Activated T-cell treated with anti-CD3 and anti-CD28 coated beads, Interleukin-2, amount 50 U/mL, for 24 hours (primary cell): ENCODE results near the gene CXCR6.

ENCODE experiments used
- DNase-seq: peaks from one replicate; pipeline ENCODE4 v3.0.0-alpha.2; 2020
- H3K27ac Mint-ChIP-seq: 2 replicates; pipeline ENCODE4 v1.8.0; 2020; ENCODE audit warnings: mild to moderate bottlenecking, mixed read lengths
- H3K27me3 Mint-ChIP-seq: 2 replicates; pipeline ENCODE4 v1.8.0; 2020; ENCODE audit warnings: mixed read lengths
- H3K36me3 Mint-ChIP-seq: 2 replicates; pipeline ENCODE4 v1.8.0; 2020; ENCODE audit warnings: low read depth, mixed read lengths
- H3K4me1 Mint-ChIP-seq: 2 replicates; pipeline ENCODE4 v1.8.0; 2020; ENCODE audit warnings: low read depth, mixed read lengths
- H3K4me3 Mint-ChIP-seq: 2 replicates; pipeline ENCODE4 v1.8.0; 2020; ENCODE audit warnings: mild to moderate bottlenecking, moderate library complexity, mixed read lengths
- H3K9me3 Mint-ChIP-seq: 2 replicates; pipeline ENCODE4 v1.8.0; 2020; ENCODE audit warnings: mixed read lengths

CXCR6 gene

GRCh38 chr3:45964139-45964538, 20.9 kb downstream of the CXCR6 start:
- Mint-ChIP-seq H3K9me3 (no peaks in the 10 kb centered on the region), H3K4me3 (peak overlapping the region; percentile 28), H3K4me1 (peaks cover 75% of the 10 kb centered on the region), H3K27ac (peak overlapping the region; percentile 80), H3K36me3 (peaks cover 100% of the 10 kb centered on the region), H3K27me3 (no peaks in the 10 kb centered on the region)
- peak; percentile 59 for DNase-seq

- Mint-ChIP-seq H3K27ac (peak overlapping the region; percentile 72), H3K27me3 (no peaks in the 10 kb centered on the region), H3K4me1 (peaks cover 83% of the 10 kb centered on the region), H3K9me3 (no peaks in the 10 kb centered on the region), H3K36me3 (peaks cover 100% of the 10 kb centered on the region), H3K4me3 (peak overlapping the region; percentile 20)
- DNase-seq = no peak
These were observed 22.0 kb downstream of the CXCR6 start for GRCh38 chr3:45965253-45965652.

GRCh38 chr3:45965653-45966052, 22.4 kb downstream of the CXCR6 start:
- no peaks in the 10 kb centered on the region for H3K9me3 Mint-ChIP-seq
- peaks cover 100% of the 10 kb centered on the region for H3K36me3 Mint-ChIP-seq
- H3K27me3 Mint-ChIP-seq = no peaks in the 10 kb centered on the region
- no peak overlapping the region for H3K4me3 Mint-ChIP-seq
- peaks cover 83% of the 10 kb centered on the region for H3K4me1 Mint-ChIP-seq
- peak overlapping the region; percentile 72 for H3K27ac Mint-ChIP-seq
- DNase-seq = no peak

- Mint-ChIP-seq H3K4me3 (no peak overlapping the region), H3K9me3 (no peaks in the 10 kb centered on the region), H3K36me3 (peaks cover 97% of the 10 kb centered on the region), H3K27ac (no peak overlapping the region), H3K27me3 (no peaks in the 10 kb centered on the region), H3K4me1 (peaks cover 80% of the 10 kb centered on the region)
- no peak for DNase-seq
These were observed 23.1 kb downstream of the CXCR6 start for GRCh38 chr3:45966371-45966791.

- H3K9me3 Mint-ChIP-seq = no peaks in the 10 kb centered on the region
- DNase-seq = no peak
- peaks cover 80% of the 10 kb centered on the region for H3K4me1 Mint-ChIP-seq
- peaks cover 97% of the 10 kb centered on the region for H3K36me3 Mint-ChIP-seq
- H3K27ac Mint-ChIP-seq = no peak overlapping the region
- no peaks in the 10 kb centered on the region for H3K27me3 Mint-ChIP-seq
- no peak overlapping the region for H3K4me3 Mint-ChIP-seq
These were observed 23.8 kb downstream of the CXCR6 start for GRCh38 chr3:45966950-45967640.

- no peak overlapping the region for H3K4me3 Mint-ChIP-seq
- H3K9me3 Mint-ChIP-seq = no peaks in the 10 kb centered on the region
- no peak overlapping the region for H3K27ac Mint-ChIP-seq
- DNase-seq = no peak
- H3K27me3 Mint-ChIP-seq = no peaks in the 10 kb centered on the region
- peaks cover 95% of the 10 kb centered on the region for H3K36me3 Mint-ChIP-seq
- H3K4me1 Mint-ChIP-seq = peaks cover 78% of the 10 kb centered on the region
These were observed 24.5 kb downstream of the CXCR6 start for GRCh38 chr3:45967724-45968123.

GRCh38 chr3:45968149-45968548, 24.9 kb downstream of the CXCR6 start:
- Mint-ChIP-seq H3K4me1 (peaks cover 78% of the 10 kb centered on the region), H3K9me3 (no peaks in the 10 kb centered on the region), H3K27ac (no peak overlapping the region), H3K27me3 (no peaks in the 10 kb centered on the region), H3K36me3 (peaks cover 95% of the 10 kb centered on the region), H3K4me3 (no peak overlapping the region)
- no peak for DNase-seq

- Mint-ChIP-seq H3K4me1 (peaks cover 78% of the 10 kb centered on the region), H3K9me3 (no peaks in the 10 kb centered on the region), H3K4me3 (no peak overlapping the region), H3K36me3 (peaks cover 95% of the 10 kb centered on the region), H3K27me3 (no peaks in the 10 kb centered on the region), H3K27ac (no peak overlapping the region)
- DNase-seq = no peak
These were observed 25.4 kb downstream of the CXCR6 start for GRCh38 chr3:45968706-45969105.

GRCh38 chr3:45969116-45969515, 25.9 kb downstream of the CXCR6 start:
- H3K4me1 Mint-ChIP-seq = peaks cover 74% of the 10 kb centered on the region
- H3K27me3 Mint-ChIP-seq = no peaks in the 10 kb centered on the region
- H3K9me3 Mint-ChIP-seq = no peaks in the 10 kb centered on the region
- peaks cover 92% of the 10 kb centered on the region for H3K36me3 Mint-ChIP-seq
- H3K4me3 Mint-ChIP-seq = no peak overlapping the region
- no peak overlapping the region for H3K27ac Mint-ChIP-seq
- no peak for DNase-seq

- Mint-ChIP-seq H3K36me3 (peaks cover 92% of the 10 kb centered on the region), H3K9me3 (no peaks in the 10 kb centered on the region), H3K27ac (no peak overlapping the region), H3K4me3 (no peak overlapping the region), H3K4me1 (peaks cover 72% of the 10 kb centered on the region), H3K27me3 (no peaks in the 10 kb centered on the region)
- DNase-seq = no peak
These were observed 26.7 kb downstream of the CXCR6 start for GRCh38 chr3:45969953-45970352.

- Mint-ChIP-seq H3K4me3 (no peak overlapping the region), H3K36me3 (peaks cover 84% of the 10 kb centered on the region), H3K27me3 (no peaks in the 10 kb centered on the region), H3K27ac (peak overlapping the region; percentile 45), H3K9me3 (no peaks in the 10 kb centered on the region), H3K4me1 (peaks cover 71% of the 10 kb centered on the region)
- no peak for DNase-seq
These were observed 29.5 kb downstream of the CXCR6 start for GRCh38 chr3:45972534-45973402.

GRCh38 chr3:45974686-45975085, 31.4 kb downstream of the CXCR6 start:
- Mint-ChIP-seq H3K4me1 (peaks cover 76% of the 10 kb centered on the region), H3K9me3 (peaks cover 2% of the 10 kb centered on the region), H3K36me3 (peaks cover 83% of the 10 kb centered on the region), H3K27ac (no peak overlapping the region), H3K4me3 (no peak overlapping the region), H3K27me3 (no peaks in the 10 kb centered on the region)
- DNase-seq = no peak

- peaks cover 83% of the 10 kb centered on the region for H3K36me3 Mint-ChIP-seq
- no peak for DNase-seq
- no peaks in the 10 kb centered on the region for H3K27me3 Mint-ChIP-seq
- H3K4me3 Mint-ChIP-seq = no peak overlapping the region
- peaks cover 82% of the 10 kb centered on the region for H3K4me1 Mint-ChIP-seq
- H3K27ac Mint-ChIP-seq = peak overlapping the region; percentile 58
- peaks cover 2% of the 10 kb centered on the region for H3K9me3 Mint-ChIP-seq
These were observed 32.4 kb downstream of the CXCR6 start for GRCh38 chr3:45975686-45976085.

GRCh38 chr3:45976191-45977091, 33.2 kb downstream of the CXCR6 start:
- H3K27ac Mint-ChIP-seq = peak overlapping the region; percentile 58
- DNase-seq = no peak
- no peaks in the 10 kb centered on the region for H3K27me3 Mint-ChIP-seq
- peaks cover 86% of the 10 kb centered on the region for H3K36me3 Mint-ChIP-seq
- H3K9me3 Mint-ChIP-seq = peaks cover 2% of the 10 kb centered on the region
- H3K4me3 Mint-ChIP-seq = no peak overlapping the region
- H3K4me1 Mint-ChIP-seq = peaks cover 88% of the 10 kb centered on the region
